Mononuclear cell (primary cell): ENCODE data around the gene CHRND. TPM values are rescaled to one million over a fixed set of nuclear protein-coding genes. Genes with fewer than 3 reads are reported as not detected.

Experiments used
- H3K27me3 ChIP-seq: 2 replicates; pipeline ENCODE4 v1.6.0; 2011; ENCODE audit warnings: low read length, control low read depth; ENCODE audit not compliant: insufficient read depth
- H3K4me1 ChIP-seq: 2 replicates; pipeline ENCODE4 v1.5.1; 2011; ENCODE audit warnings: mild to moderate bottlenecking, low read length, control low read depth; ENCODE audit not compliant: insufficient read depth
- H3K4me3 ChIP-seq: 2 replicates; pipeline ENCODE4 v1.5.1; 2011; ENCODE audit warnings: mild to moderate bottlenecking, low read length, moderate library complexity
- H3K9me3 ChIP-seq: 2 replicates; pipeline ENCODE4 v1.5.1; 2011; ENCODE audit warnings: low read depth, mild to moderate bottlenecking, control low read depth, low read length
- total RNA-seq: library from RNA; depleted of rRNA; stranded (reverse); fragments of >200 nt; gene quantifications from one replicate; pipeline ENCODE4 v1.2.3, GENCODE V29; 2012

Gene CHRND
- total RNA-seq, 1 donor: not detected

DNA sequence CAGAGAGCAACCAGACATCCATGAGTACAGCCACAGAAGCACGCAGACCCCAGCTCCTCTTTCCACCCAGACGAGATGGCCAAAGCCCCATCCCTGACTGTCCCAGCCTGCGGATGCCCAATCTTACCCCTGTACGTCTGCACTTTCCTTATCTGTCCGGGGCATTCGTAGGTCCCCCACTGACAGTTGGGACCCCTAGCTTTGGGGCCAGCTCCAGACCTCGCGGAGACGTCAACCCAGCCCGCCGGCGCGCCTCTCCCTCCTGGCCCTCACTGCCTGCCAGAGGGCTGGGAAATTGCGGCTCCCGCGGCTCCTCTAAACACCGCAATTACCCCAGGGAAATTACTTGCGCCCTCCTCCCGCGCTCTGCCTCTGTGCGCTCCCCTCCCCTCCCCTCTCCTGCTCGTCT lies 40.6 kb upstream of the CHRND start:
- Histone ChIP-seq H3K27me3 (peaks cover 22% of the 10 kb centered on the region), H3K4me3 (no peak overlapping the region), H3K4me1 (no peaks in the 10 kb centered on the region), H3K9me3 (no peaks in the 10 kb centered on the region)

DNA sequence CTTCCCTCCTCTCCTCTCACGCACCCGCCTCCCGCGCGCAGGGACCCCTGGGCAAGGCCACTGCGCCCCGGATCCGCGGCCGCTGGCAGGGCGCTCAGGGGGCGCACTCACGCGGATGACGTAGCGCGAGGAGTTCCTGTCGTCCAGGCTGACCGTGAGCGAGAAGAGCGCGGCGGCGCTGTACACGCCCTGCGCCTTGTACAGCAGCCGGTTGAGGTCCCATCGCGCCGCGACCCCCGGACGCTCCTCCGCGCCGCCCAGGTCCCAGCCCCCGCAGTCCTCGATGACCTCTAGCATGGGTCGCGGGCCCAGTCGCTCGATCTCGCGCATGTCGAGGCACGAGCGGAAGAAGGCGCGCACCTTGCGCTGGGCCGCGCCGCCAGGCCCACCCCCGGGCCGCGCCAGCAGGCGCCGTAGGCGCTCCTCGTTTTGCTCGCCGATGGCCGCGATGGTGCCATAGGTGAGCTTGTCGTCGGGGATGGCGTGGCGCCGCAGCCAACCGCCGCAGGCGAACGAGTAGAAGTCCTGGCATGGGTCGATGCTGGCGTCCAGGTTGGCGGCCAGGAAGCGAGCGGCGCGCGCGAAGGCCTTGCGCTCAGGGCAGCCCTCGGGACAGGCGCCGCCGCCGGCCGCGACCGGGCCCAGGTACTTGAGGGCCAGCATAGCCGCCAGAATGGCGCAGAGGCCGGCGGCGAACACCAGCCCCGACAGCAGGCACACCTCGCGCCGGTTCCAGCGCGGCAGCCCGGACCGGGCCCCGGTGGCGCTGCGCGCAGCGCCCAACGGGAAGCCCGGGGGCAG lies 40.0 kb upstream of the CHRND start:
- Histone ChIP-seq H3K4me3 (no peak overlapping the region), H3K4me1 (no peaks in the 10 kb centered on the region), H3K27me3 (peaks cover 22% of the 10 kb centered on the region), H3K9me3 (no peaks in the 10 kb centered on the region)

DNA sequence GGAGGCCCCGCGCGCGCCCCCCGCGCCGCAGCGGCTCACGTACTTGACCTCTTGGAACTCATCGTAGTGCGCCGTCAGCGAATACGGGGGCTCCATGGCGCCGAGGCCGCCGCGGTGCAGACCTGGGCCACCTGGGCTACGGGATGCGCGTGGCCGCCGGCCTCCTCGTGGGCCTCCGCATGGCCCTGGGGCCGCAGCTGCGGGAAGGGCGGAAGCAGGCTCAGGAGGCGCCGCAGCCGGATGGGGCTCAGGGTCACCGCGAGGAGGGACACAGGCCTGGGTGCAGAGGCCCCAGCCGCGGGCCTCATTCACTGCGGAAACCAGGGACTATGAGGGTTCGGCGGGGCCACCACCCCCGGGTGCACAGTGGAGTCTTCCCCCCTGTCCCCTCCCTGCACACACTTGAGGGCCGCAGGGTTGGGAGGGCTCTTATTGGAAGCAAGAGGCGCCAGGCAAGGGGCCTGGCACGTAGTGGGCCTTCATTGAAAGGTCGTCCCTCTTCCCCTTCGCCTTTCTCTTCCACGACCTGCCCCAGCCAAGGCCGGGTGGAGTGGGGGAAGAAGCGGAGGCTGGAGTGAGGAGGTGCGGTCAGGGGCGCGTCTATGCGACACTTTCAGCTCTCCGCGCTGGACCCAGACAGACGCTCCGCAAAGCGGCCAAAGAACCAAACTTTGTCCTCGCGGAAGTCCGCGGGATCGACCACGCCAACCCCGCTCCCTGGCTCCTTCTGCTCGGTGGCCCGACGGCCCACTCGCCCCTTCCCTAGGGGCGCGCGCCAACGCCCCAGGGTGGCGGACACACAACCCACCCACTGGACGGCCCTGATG lies 39.2 kb upstream of the CHRND start:
- Histone ChIP-seq H3K4me1 (no peaks in the 10 kb centered on the region), H3K4me3 (no peak overlapping the region), H3K27me3 (peaks cover 22% of the 10 kb centered on the region), H3K9me3 (no peaks in the 10 kb centered on the region)

DNA sequence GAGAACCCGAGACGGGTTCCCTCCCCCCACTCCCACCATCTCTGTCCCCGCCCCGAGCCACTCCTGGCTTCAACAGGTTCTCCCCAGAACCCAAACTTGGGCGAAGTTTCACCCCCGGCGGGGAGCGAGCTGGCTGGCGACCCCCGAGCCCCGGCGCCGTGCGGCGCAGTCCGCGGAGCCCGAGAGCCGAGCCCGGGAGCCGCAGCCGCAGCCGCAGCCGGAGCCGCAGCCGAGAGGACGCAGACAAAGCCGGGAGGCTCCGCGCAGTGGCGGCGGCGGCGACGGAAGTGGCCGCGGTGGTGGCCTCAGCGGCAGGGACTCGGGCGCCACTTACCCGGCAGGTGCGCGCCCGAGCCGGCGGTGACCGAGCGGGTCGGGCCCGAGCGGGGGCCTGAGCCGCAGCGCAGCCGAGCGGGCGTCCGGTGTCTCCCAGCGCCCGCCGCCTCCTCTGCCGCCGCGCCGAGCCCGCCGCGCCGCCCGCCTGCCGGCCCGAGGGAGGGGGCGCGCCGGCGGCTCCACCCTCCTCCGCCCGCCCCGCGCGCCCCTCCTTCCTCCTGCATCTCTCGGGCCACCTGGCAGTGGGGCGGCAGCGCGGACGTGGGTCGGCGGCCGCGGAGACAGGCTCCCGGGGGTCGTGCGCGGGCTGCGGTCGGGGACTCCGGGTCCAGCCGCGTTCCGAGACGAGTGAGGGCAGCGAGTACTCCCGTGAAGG lies 38.4 kb upstream of the CHRND start, which contains the start of gene ECEL1:
ECEL1 (minus strand) TSS at position 450 of the 712 bp plus-strand sequence. CDS start 1,181 bp downstream, outside the sequence.
- H3K27me3 ChIP-seq: peaks cover 22% of the 10 kb centered on the region
- no peaks in the 10 kb centered on the region for H3K4me1 ChIP-seq
- H3K9me3 ChIP-seq: no peaks in the 10 kb centered on the region
- no peak within 1 kb of the TSS for H3K4me3 ChIP-seq

DNA sequence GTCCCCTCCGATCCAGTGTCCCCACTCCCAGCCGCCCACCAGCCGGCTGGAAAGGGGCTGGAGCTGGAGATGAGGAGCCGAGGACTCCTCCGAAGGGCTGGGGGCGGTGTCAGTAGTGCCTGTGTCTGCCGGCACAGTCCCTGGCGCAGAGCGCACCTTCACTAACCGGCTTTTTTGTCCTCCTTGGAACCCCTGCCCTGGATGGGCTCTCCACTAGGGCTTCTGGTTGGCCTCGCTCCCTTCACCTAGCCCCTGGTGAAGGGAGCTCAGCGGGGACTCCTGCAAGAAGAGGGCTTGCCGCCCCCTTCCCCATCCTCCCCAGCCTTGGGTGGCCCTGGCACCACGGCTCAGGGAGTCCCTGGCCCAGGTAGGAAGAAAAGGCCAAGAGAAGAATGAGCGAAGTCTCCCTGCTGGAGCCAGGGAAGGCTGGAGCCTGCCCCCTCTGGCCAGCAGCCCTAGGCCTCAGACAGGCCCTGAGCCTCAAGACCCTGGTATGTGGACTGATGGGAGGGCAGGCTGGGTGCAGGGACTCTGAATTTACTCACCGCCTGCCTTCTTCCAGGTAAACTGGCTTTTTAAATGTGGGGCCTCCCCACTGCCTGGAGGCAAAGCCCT lies 37.8 kb upstream of the CHRND start:
- H3K9me3 ChIP-seq: no peaks in the 10 kb centered on the region
- no peaks in the 10 kb centered on the region for H3K4me1 ChIP-seq
- H3K27me3 ChIP-seq: peaks cover 22% of the 10 kb centered on the region
- no peak overlapping the region for H3K4me3 ChIP-seq

DNA sequence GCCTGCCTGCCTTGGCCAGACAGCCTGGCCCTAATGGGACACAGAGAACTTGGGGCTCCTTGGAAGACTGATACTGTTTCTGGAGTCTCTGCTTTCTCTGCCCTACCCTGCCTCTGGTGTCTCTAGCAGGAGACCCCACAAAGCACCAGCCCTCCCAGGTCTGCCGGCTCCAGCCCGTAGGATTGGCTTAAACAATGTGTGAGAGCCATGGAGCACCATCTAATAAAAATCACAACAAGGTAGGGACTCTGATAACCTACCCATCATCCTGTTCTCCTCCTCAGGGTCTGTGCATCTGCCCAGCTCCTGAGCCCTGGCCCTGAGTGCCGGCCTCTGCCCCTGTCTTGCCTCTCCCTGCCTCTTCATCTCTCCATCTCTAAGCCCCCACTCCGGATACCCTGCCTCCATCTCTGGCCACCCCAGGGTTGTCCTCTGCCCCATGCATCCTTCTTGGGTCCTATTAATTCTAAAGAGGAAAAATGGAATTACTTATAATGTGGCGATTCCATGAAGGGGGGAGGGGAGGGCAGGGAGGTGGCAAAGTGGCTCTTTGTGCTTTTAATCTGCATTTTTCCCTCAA lies 37.1 kb upstream of the CHRND start:
- Histone ChIP-seq H3K27me3 (peaks cover 22% of the 10 kb centered on the region), H3K4me1 (no peaks in the 10 kb centered on the region), H3K4me3 (no peak overlapping the region), H3K9me3 (no peaks in the 10 kb centered on the region)

DNA sequence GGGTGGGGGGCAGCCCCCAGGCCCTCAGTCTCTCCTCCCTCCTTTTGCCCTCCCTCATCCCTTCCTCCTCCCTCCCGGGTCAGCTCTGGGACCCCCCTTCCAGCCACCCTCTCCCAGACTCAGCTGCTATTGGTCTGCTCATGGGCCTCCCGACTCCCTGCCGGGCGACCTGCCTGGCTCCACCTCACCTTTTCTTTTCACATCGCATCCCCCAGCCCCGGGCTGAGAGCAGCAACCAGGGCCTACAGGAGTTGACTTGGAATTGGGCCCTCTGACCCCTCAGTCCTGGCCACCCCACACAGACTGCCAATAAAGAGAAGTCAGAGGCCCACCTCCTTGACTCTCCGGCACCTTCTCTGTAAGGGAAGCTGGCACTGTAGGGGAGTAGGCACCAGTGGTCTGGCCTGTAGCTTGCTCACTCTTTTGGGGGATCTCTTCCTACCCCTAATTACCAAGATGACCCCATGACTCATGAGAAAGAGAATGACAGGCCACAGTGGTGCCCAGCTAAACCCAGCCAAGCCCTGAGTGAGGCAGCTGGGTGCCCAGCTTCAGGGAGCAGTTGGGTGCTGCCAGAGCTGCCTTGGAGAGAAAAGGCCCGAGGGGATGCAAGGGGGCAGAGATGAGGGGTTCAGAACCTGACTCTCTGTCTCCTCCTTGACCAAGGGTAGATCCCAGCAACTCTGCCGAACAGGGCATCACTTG lies 36.3 kb upstream of the CHRND start:
- Histone ChIP-seq H3K4me3 (no peak overlapping the region), H3K9me3 (no peaks in the 10 kb centered on the region), H3K4me1 (no peaks in the 10 kb centered on the region), H3K27me3 (peaks cover 21% of the 10 kb centered on the region)

DNA sequence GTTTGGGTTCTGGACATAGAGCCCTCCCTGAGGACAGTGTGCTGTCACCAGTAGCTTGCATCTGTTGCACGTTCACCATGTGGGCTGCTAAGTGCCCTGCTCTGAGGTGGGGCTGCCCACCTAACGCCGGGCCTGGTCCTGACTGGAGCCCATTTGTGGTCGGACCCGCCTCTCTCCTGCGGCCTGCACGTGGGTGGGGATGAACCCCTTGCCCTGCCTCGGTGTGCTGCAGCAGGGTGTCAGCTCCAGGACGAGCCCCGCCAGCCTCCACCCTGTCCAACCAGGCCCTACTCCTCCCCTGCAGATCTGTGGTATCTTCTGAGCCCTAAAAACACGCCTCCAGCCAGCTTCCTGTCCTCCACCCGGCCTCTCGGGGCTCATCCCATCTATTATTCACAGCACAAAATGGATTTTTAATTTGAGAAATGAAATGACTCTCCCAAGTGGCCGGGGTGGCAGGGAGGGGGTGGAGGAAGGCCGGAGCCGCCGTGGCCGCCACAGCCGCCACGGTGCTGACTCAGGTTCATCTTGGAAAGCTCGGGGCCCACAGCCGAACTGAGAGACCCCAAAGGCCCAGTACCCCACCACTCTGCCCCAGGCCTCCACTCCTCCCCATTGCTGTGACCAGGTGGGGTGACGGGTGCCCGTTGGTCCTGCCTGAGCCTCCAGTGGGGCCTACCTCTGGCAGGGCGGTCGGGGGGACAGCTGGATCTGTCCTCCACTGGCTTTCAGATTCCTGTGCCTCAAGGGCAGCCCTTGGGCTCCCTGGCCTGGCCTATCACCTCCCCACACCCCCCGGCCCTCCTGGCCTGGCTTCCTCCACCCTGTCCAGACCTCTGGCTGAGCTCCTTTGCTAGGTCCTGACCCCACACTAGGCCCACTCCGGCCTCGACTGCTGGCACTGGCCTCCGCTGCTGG lies 35.5 kb upstream of the CHRND start:
- no peak overlapping the region for H3K4me3 ChIP-seq
- peaks cover 13% of the 10 kb centered on the region for H3K27me3 ChIP-seq
- no peaks in the 10 kb centered on the region for H3K9me3 ChIP-seq
- no peaks in the 10 kb centered on the region for H3K4me1 ChIP-seq

DNA sequence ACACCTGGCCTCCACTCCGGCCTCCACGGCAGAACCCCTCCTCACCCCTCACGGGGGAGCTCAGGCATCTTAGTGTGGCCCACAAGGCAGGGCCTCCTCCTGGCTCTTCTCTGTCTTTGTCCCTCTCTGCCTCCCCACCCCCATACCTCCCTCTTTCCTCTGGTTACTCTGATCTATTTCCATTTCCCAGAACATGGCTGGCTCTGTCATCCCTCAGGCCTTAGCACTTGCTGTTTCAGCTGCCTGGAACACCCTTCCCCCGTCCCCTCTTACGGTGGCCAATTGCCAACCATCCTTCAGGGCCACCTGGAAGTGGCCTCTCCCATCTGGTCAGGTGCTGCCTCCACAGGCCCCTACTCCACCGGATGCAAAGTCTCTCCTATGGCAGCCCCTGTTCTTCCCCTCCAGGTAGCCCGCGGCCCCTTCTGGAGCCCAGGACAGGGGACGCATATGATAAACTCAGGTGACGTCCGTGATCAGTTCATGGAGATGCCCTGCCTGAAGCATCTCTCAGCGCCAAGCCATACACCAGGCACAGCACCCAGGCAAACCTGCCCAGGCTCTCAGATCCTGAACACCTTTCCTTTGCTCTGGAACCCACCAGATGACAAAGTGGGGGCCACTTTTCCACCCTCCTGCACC lies 34.7 kb upstream of the CHRND start:
- Histone ChIP-seq H3K9me3 (no peaks in the 10 kb centered on the region), H3K4me3 (no peak overlapping the region), H3K4me1 (no peaks in the 10 kb centered on the region), H3K27me3 (peaks cover 13% of the 10 kb centered on the region)

DNA sequence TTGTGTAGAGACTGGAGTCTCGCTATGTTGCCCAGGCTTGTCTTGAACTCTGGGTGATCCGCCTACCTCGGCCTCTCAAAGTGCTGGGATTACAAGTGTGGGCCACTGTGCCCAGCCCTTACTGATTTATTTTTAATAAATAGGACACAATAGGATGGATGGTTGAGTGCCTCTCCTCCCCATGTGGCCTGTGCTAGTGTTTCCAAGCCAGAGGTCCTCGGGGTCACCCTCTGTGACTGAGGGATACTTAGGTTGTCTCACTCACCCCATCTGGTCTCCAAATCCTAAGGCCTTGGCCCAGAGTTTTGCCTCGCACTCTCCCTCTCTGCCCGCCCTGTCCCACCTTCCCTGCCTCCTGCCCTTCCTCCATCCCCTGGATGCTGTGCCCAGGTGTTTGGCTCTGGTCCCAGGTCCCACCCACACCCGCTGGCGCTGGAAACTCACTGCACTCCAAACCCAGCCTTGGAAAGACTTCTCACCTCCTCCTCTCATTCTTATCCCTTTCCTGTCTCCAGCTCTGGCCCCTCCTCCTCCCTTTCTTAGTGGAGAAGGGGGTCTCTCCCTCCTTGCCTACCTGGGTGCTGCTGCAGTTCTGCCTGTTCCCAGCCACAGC lies 33.6 kb upstream of the CHRND start:
- H3K27me3 ChIP-seq: peaks cover 8% of the 10 kb centered on the region
- H3K4me3 ChIP-seq: no peak overlapping the region
- no peaks in the 10 kb centered on the region for H3K9me3 ChIP-seq
- no peaks in the 10 kb centered on the region for H3K4me1 ChIP-seq

DNA sequence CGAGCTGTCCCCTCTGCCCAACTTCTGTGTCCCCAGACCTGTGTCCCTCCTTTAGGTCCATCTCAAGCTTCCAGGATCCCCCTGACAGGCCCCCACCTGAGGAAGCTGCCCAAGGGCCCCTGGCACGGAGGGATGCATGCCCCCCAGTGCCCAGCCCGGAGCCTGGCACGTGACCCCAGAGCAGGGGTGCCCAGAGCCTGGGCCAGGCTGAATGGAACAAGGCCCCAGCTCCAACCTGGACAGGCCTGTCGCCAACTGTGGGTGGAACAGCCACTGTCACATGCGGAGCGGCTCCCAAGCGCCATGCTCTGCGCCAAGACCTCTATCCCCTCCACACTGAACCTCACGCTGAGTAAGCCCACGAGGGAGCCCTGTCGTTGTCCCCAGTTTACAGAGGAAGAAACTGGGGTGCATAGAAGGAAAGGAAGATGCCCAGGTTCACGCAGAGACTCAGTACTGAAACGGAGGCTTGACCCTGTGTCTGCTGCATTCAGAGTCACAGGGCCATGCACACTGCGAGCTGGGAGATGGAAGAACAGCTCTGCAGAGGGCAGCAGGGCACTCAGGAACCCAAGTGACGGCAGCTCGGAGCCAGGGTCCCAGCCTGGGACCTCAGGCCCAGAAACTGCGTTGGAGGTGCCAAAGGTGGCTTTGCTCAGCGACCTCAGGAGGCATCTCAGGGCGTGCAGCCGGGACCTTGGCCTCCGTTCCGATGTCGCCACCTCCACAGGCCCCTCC lies 32.8 kb upstream of the CHRND start:
- H3K9me3 ChIP-seq: no peaks in the 10 kb centered on the region
- H3K4me3 ChIP-seq: no peak overlapping the region
- H3K4me1 ChIP-seq: no peaks in the 10 kb centered on the region
- peaks cover 5% of the 10 kb centered on the region for H3K27me3 ChIP-seq
